H7 (cell line): ENCODE data around the gene ALOXE3. TPM values are rescaled to one million over a fixed set of nuclear protein-coding genes. Genes with fewer than 3 reads are reported as not detected.

Source experiments
- DNase-seq: peaks from one replicate; pipeline ENCODE4 v3.0.0; 2012
- H3K27me3 ChIP-seq: 2 replicates; pipeline ENCODE4 v1.6.0; 2011; ENCODE audit warnings: mild to moderate bottlenecking, low read length; ENCODE audit not compliant: control insufficient read depth, insufficient read depth
- H3K36me3 ChIP-seq: replicated peaks from 2 replicates; pipeline ENCODE4 v1.5.1; 2011; ENCODE audit warnings: low read length; ENCODE audit not compliant: control insufficient read depth, insufficient read depth
- H3K4me3 ChIP-seq: 2 replicates; pipeline ENCODE4 v1.5.1; 2011; ENCODE audit warnings: low read depth, mild to moderate bottlenecking, control low read depth, low read length, moderate library complexity; ENCODE audit not compliant: insufficient read depth
- total RNA-seq: library from RNA; depleted of rRNA; stranded (reverse); fragments of >200 nt; shearing (Covaris generic); gene quantifications from 2 replicates; pipeline ENCODE4 v1.2.3, GENCODE V29; 2014

ALOXE3 gene
- total RNA-seq, 1 experiment from 2014 or later = not detected

- Histone ChIP-seq H3K27me3 (no peaks in the 10 kb centered on the region), H3K4me3 (no peak overlapping the region), H3K36me3 (peaks cover 10% of the 10 kb centered on the region)
- peak; percentile 92 for DNase-seq
Observed at GRCh38 chr17:8158267-8159031, 40.1 kb upstream of the ALOXE3 start.

- Histone ChIP-seq H3K27me3 (no peaks in the 10 kb centered on the region), H3K4me3 (peak overlapping the region; percentile 68), H3K36me3 (peaks cover 10% of the 10 kb centered on the region)
- DNase-seq = peak; percentile 99
Observed at GRCh38 chr17:8156246-8156992, 38.1 kb upstream of the ALOXE3 start.

GRCh38 chr17:8155996-8156245 is 37.6 kb upstream of the ALOXE3 start:
- Histone ChIP-seq H3K27me3 (no peaks in the 10 kb centered on the region), H3K4me3 (peak overlapping the region; percentile 64), H3K36me3 (peaks cover 6% of the 10 kb centered on the region)
- DNase-seq = no peak

- Histone ChIP-seq H3K4me3 (peak overlapping the region; percentile 64), H3K27me3 (no peaks in the 10 kb centered on the region), H3K36me3 (peaks cover 4% of the 10 kb centered on the region)
- DNase-seq = no peak
Observed at GRCh38 chr17:8155231-8155995, 37.1 kb upstream of the ALOXE3 start.

- Histone ChIP-seq H3K4me3 (peak overlapping the region; percentile 37), H3K27me3 (no peaks in the 10 kb centered on the region)
- no peak for DNase-seq
Observed at GRCh38 chr17:8154608-8155155, 36.4 kb upstream of the ALOXE3 start.

GRCh38 chr17:8153957-8154607 is 35.8 kb upstream of the ALOXE3 start:
- peak; percentile 94 for DNase-seq
- Histone ChIP-seq H3K4me3 (peak overlapping the region; percentile 37), H3K36me3 (peaks cover 8% of the 10 kb centered on the region), H3K27me3 (no peaks in the 10 kb centered on the region)

More at GRCh38 chr17:8154608-8155155, 36.4 kb upstream of the ALOXE3 start:
- peaks cover 4% of the 10 kb centered on the region for H3K36me3 ChIP-seq

- H3K27me3 ChIP-seq = no peaks in the 10 kb centered on the region
- peak; percentile 47 for DNase-seq
- H3K4me3 ChIP-seq = no peak overlapping the region
- peaks cover 8% of the 10 kb centered on the region for H3K36me3 ChIP-seq
Observed at GRCh38 chr17:8153525-8153956, 35.2 kb upstream of the ALOXE3 start.

GRCh38 chr17:8153031-8153451 is 34.7 kb upstream of the ALOXE3 start:
- H3K4me3 ChIP-seq = no peak overlapping the region
- no peaks in the 10 kb centered on the region for H3K27me3 ChIP-seq
- DNase-seq = peak; percentile 22
- peaks cover 10% of the 10 kb centered on the region for H3K36me3 ChIP-seq

- peak within 1 kb of the TSS; percentile 89 for H3K4me3 ChIP-seq
- peaks cover 11% of the 10 kb centered on the region for H3K36me3 ChIP-seq
- H3K27me3 ChIP-seq = no peaks in the 10 kb centered on the region
- DNase-seq = peak; percentile 99
Observed at GRCh38 chr17:8152112-8152775, 33.9 kb upstream of the ALOXE3 start, which contains the start of gene PER1. Gene PER1 (minus strand): TSS chr17:8152404. CDS start chr17:8150706, 1,698 bp downstream.

GRCh38 chr17:8151641-8152111 is 33.4 kb upstream of the ALOXE3 start:
- no peaks in the 10 kb centered on the region for H3K27me3 ChIP-seq
- peak overlapping the region; percentile 89 for H3K4me3 ChIP-seq
- DNase-seq = no peak
- H3K36me3 ChIP-seq = peaks cover 13% of the 10 kb centered on the region

- peak; percentile 93 for DNase-seq
- Histone ChIP-seq H3K36me3 (peaks cover 17% of the 10 kb centered on the region), H3K4me3 (peak overlapping the region; percentile 89), H3K27me3 (no peaks in the 10 kb centered on the region)
Observed at GRCh38 chr17:8151120-8151640, 32.9 kb upstream of the ALOXE3 start.

GRCh38 chr17:8150194-8151119 is 32.1 kb upstream of the ALOXE3 start:
- DNase-seq = peak; percentile 28
- H3K36me3 ChIP-seq = peaks cover 22% of the 10 kb centered on the region
- H3K27me3 ChIP-seq = no peaks in the 10 kb centered on the region
- peak overlapping the region; percentile 89 for H3K4me3 ChIP-seq
